Measurements from ENCODE around the gene GLUL. TPM values are rescaled to one million over a fixed set of nuclear protein-coding genes. Genes with fewer than 3 reads are reported as not detected.

Gene GLUL
- total and polyA plus RNA-seq, 8 donors = 178 to 512 (median 291) TPM

DNA sequence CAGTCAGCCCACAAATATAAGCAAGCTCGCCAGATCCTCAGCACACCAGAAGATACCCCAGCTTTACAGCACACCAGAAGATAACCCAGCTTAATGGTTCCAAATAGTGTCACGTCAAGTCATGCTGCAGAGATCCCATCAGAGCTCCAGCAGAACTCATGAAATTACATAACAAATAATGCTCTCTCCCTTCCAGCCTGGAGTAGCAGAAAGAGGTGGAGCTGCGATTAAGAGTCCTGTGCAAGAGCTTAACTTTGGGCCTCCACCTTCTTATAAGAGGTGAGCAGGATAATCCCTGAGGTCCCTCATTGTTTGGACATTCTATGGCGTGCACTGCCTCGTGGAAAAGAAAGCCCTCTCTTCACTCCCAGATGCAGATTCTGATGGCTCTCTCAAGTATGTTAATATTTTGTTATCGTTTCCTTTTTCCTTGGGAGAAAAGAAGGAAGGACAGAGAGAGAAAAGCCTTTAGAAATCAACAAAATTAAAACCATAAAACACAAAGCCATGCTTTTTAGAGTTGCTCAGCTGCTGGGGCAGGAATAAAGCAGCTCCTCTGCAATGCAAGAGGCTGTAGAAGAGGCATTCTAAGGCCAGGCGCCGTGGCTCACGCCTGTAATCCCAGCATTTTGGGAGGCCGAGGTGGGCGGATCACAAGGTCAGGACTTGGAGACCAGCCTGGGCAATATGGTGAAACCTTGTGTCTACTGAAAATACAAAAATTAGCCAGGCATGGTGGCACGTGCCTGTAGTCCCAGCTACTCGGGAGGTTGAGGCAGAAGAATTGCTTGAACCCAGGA is 59.1 kb downstream of the GLUL start:
- WGBS, 2 donors = 78% methylated on average over 13 of the region's 13 CpGs
- ATAC-seq = no peak
- H3K27me3 ChIP-seq = no peaks in the 10 kb centered on the region
- no peaks in the 10 kb centered on the region for H3K4me1 ChIP-seq
- intact Hi-C loops (cut with DNase I) = no loop called here
- H3K9me3 ChIP-seq = no peaks in the 10 kb centered on the region
- TF ChIP-seq, protein P1, sequence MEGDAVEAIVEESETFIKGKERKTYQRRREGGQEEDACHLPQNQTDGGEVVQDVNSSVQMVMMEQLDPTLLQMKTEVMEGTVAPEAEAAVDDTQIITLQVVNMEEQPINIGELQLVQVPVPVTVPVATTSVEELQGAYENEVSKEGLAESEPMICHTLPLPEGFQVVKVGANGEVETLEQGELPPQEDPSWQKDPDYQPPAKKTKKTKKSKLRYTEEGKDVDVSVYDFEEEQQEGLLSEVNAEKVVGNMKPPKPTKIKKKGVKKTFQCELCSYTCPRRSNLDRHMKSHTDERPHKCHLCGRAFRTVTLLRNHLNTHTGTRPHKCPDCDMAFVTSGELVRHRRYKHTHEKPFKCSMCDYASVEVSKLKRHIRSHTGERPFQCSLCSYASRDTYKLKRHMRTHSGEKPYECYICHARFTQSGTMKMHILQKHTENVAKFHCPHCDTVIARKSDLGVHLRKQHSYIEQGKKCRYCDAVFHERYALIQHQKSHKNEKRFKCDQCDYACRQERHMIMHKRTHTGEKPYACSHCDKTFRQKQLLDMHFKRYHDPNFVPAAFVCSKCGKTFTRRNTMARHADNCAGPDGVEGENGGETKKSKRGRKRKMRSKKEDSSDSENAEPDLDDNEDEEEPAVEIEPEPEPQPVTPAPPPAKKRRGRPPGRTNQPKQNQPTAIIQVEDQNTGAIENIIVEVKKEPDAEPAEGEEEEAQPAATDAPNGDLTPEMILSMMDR (IDR thresholded peaks at IDR 0.05) = no peak
- no peaks in the 10 kb centered on the region for H3K36me3 ChIP-seq
- no peak overlapping the region for H3K27ac ChIP-seq
- H3K4me3 ChIP-seq = no peak overlapping the region
- no peak for DNase-seq
- FAIRE-seq = no peak

Other genes with a start within 250 kb of the GLUL start
- gene TEDDM1, start 8.9 kb upstream of the GLUL start, total RNA-seq = not detected
- under 1 TPM in 1 of 2 donors, not detected in 1; 0.05 TPM for gene TEDDM1, start 8.9 kb upstream of the GLUL start, polyA plus RNA-seq
- not detected for gene RGSL1, start 58.4 kb upstream of the GLUL start, total RNA-seq
- gene RGSL1, start 58.4 kb upstream of the GLUL start, polyA plus RNA-seq = not detected
- 1 to 10 TPM; 1.1 to 7.0 (median 2.7) TPM for gene RNASEL, start 197.5 kb upstream of the GLUL start, total RNA-seq
- 1 to 10 TPM; 1.8 to 2.8 TPM for gene RNASEL, start 197.5 kb upstream of the GLUL start, polyA plus RNA-seq
- gene RGS16, start 212.6 kb upstream of the GLUL start, total RNA-seq = 1 to 10 TPM; 1.8 to 4.4 (median 2.7) TPM
- 10 to 100 TPM in 1 of 2 donors, 1 to 10 TPM in 1; 8.0 to 19.3 TPM for gene RGS16, start 212.6 kb upstream of the GLUL start, polyA plus RNA-seq